GM12878 (cell line): Measurements from ENCODE around the gene RFPL1. TPM values are rescaled to one million over a fixed set of nuclear protein-coding genes. Genes with fewer than 3 reads are reported as not detected.

Experiments used
- ATAC-seq: fragments of 200-7000 bp; cut with Tn5 transposase; 3 replicates; pipeline ENCODE4 v1.9.1; 2020; ENCODE audit warnings: mild to moderate bottlenecking, moderate library complexity
- BruUV-seq: library from RNA; stranded (reverse); fragments of 400-500 nt; replicated peaks from 2 replicates; lab custom pipeline; 2021; lab: Mats Ljungman, UMichigan
- CTCF ChIA-PET: fragments of 300-600 bp; sonication (Branson Sonifier 250); formaldehyde crosslinking; extraction: SDS; loops from one replicate; lab custom pipeline; 2021; ENCODE audit warnings: inconsistent platforms; lab: Yijun Ruan, JAX
- POLR2A ChIA-PET: fragments of 350-600 bp; formaldehyde crosslinking; extraction: SDS; loops from one replicate; lab custom pipeline; 2021; ENCODE audit warnings: inconsistent platforms; lab: Charles Lee
- RAD21 ChIA-PET: fragments of 300-600 bp; sonication (Branson Sonifier 250); formaldehyde crosslinking; loops from one replicate; lab custom pipeline; 2023; ENCODE audit warnings: antibody characterized with exemption; ENCODE audit not compliant: unreplicated experiment; lab: Charles Lee
- SMC1A ChIA-PET: fragments of 300-600 bp; sonication (Branson Sonifier 250); formaldehyde crosslinking; loops from one replicate; lab custom pipeline; 2023; ENCODE audit not compliant: unreplicated experiment, uncharacterized antibody; lab: Charles Lee
- DNase-seq: peaks from one replicate; pipeline ENCODE4 v3.0.0-alpha.2; 2011; ENCODE audit warnings: low read depth, low spot score
- FAIRE-seq: peaks from 3 replicates; lab custom pipeline; 2011; peaks lifted over from hg19 to GRCh38; lab: Jason Lieb, UNC
- H2AFZ ChIP-seq: 2 replicates; pipeline ENCODE4 v1.6.0; 2011; ENCODE audit warnings: low read depth, low read length, control low read depth; ENCODE audit not compliant: control insufficient read depth
- H3K27ac ChIP-seq: 2 replicates; pipeline ENCODE4 v1.5.1; 2011; ENCODE audit warnings: control low read depth; ENCODE audit not compliant: control insufficient read depth, insufficient read depth
- H3K27me3 ChIP-seq, 2 experiments: replicated peaks in 1 of 2; 2 replicates each; pipeline versions ENCODE4 v1.6.0 to v1.6.1; 2011; ENCODE audit warnings: low read length in 1 of 2; ENCODE audit not compliant: control insufficient read depth in 2 of 2, insufficient read depth in 2 of 2
- H3K36me3 ChIP-seq, 2 experiments: 2 replicates each; pipeline ENCODE4 v1.5.1; 2011; ENCODE audit warnings: low read length in 1 of 2; ENCODE audit not compliant: control insufficient read depth in 2 of 2, insufficient read depth in 2 of 2
- H3K4me1 ChIP-seq: 2 replicates; pipeline ENCODE4 v1.6.1; 2011; ENCODE audit warnings: mild to moderate bottlenecking, low read length, moderate library complexity, mixed read lengths; ENCODE audit not compliant: control insufficient read depth, insufficient read depth
- H3K4me2 ChIP-seq: 2 replicates; pipeline ENCODE4 v1.6.0; 2011; ENCODE audit warnings: control low read depth; ENCODE audit not compliant: control insufficient read depth, insufficient read depth
- H3K4me3 ChIP-seq: fragments of 200-600 bp; sonication (generic); 2 replicates; pipeline ENCODE4 v1.5.1; 2016
- H3K79me2 ChIP-seq: 2 replicates; pipeline ENCODE4 v1.6.0; 2011; ENCODE audit warnings: low read length; ENCODE audit not compliant: control insufficient read depth, insufficient read depth
- H3K9ac ChIP-seq: 2 replicates; pipeline ENCODE4 v1.8.0; 2011; ENCODE audit warnings: low read length, control low read depth, mixed read lengths; ENCODE audit not compliant: control insufficient read depth, insufficient read depth
- H3K9me3 ChIP-seq: replicated peaks from 3 replicates; pipeline ENCODE4 v1.5.1; 2011; ENCODE audit warnings: mild to moderate bottlenecking, low read length; ENCODE audit not compliant: control insufficient read depth, insufficient read depth
- H4K20me1 ChIP-seq: 2 replicates; pipeline ENCODE4 v1.6.0; 2011; ENCODE audit not compliant: control insufficient read depth, insufficient read depth
- BCL3 ChIP-seq: IDR thresholded peaks from 2 replicates; pipeline ENCODE4 v1.6.1; 2011; ENCODE audit warnings: borderline replicate concordance, low read depth, mild to moderate bottlenecking, moderate library complexity, low read length; ENCODE audit not compliant: insufficient read depth, poor library complexity, severe bottlenecking
- BCLAF1 ChIP-seq: fragments of 450-650 bp; IDR thresholded peaks from 2 replicates; pipeline ENCODE4 v1.6.1; 2017; ENCODE audit warnings: antibody characterized with exemption, mild to moderate bottlenecking, moderate library complexity
- CBX3 ChIP-seq: fragments of 200-600 bp; sonication (generic); IDR thresholded peaks from 2 replicates; pipeline ENCODE4 v1.6.1; 2016; ENCODE audit warnings: low read depth, borderline replicate concordance
- CHD4 ChIP-seq: fragments of 200-600 bp; sonication (generic); IDR thresholded peaks from 2 replicates; pipeline ENCODE4 v1.6.1; 2016; ENCODE audit warnings: mild to moderate bottlenecking
- KLF5 ChIP-seq: fragments of 450-650 bp; IDR thresholded peaks from 2 replicates; pipeline ENCODE4 v1.6.1; 2014; ENCODE audit warnings: mild to moderate bottlenecking; ENCODE audit not compliant: partially characterized antibody
- MXI1 ChIP-seq: fragments of 150-350 bp; IDR thresholded peaks from 2 replicates; pipeline ENCODE4 v1.6.1; 2011; ENCODE audit warnings: low read depth, mild to moderate bottlenecking, inconsistent platforms, low read length, improper control_type of control experiment
- MYC ChIP-seq: IDR thresholded peaks from 2 replicates; pipeline ENCODE4 v1.6.1; 2011; ENCODE audit warnings: mild to moderate bottlenecking, low read length, moderate library complexity, inconsistent platforms; ENCODE audit not compliant: insufficient read depth, insufficient replicate concordance, insufficient read length, severe bottlenecking
- NR2C2 ChIP-seq: IDR thresholded peaks from 2 replicates; pipeline ENCODE4 v1.6.1; 2011; ENCODE audit warnings: borderline replicate concordance, low read depth; ENCODE audit not compliant: control insufficient read depth, insufficient read length
- SIX5 ChIP-seq: IDR thresholded peaks from 2 replicates; pipeline ENCODE4 v1.6.1; 2011; ENCODE audit warnings: mild to moderate bottlenecking, low read depth, low read length, moderate library complexity; ENCODE audit not compliant: severe bottlenecking
- SKIL ChIP-seq: fragments of 450-650 bp; IDR thresholded peaks from 2 replicates; pipeline ENCODE4 v1.6.1; 2017; ENCODE audit warnings: mild to moderate bottlenecking, low read depth, inconsistent platforms; ENCODE audit not compliant: poor library complexity, severe bottlenecking
- SPI1 ChIP-seq: IDR thresholded peaks from 2 replicates; pipeline ENCODE4 v1.6.1; 2011; ENCODE audit warnings: low read depth, mild to moderate bottlenecking, low read length, moderate library complexity, borderline replicate concordance; ENCODE audit not compliant: insufficient read depth
- ZNF687 ChIP-seq: fragments of 450-650 bp; IDR thresholded peaks from 2 replicates; pipeline ENCODE4 v1.6.1; 2017; ENCODE audit warnings: mild to moderate bottlenecking, moderate library complexity
- WGBS: methylation state at CpG from one replicate; pipeline ENCODE4 v1.1.6; 2016; ENCODE audit warnings: low lambda C conversion rate; ENCODE audit not compliant: insufficient replicate concordance, insufficient coverage; ENCODE audit errors: missing lambda C conversion rate; 5-methylcytosine and 5-hydroxymethylcytosine counted together
- in situ Hi-C: fragments of 300-500 bp; cut with MboI; formaldehyde crosslinking; loops from 9 replicates; pipeline ENCODE4 v1.14.3; 2018; ENCODE audit warnings: mixed read lengths
- intact Hi-C: fragments of 100-400 bp; cut with micrococcal nuclease; formaldehyde crosslinking; loops from one replicate; pipeline ENCODE4 v1.14.2; 2022; ENCODE audit not compliant: unreplicated experiment
- polyA plus RNA-seq, 11 experiments: library from polyadenylated mRNA; depleted of rRNA in 4 of 11; unstranded in 6 of 11; stranded (reverse) in 5 of 11; fragments of >200 nt; fragmentation: Nextera tagmentation in 4 of 11; fragmentation: Illumina TruSeq in 1 of 11; extraction: Ambion mirVana in 4 of 11; extraction: Trizol in 1 of 11; gene quantifications; 1 replicate in 1 of 11; 2 replicates in 10 of 11; pipeline versions ENCODE4 v1.2.1 to v1.2.3, GENCODE V29; 2011 to 2016; ENCODE audit warnings: inconsistent platforms in 2 of 11, missing spikeins in 2 of 11, low read depth in 1 of 11
- total RNA-seq, 4 experiments: library from RNA; depleted of rRNA in 3 of 4; stranded (reverse); fragments of >200 nt in 3 of 4; fragmentation: Illumina TruSeq in 1 of 4; extraction: Trizol in 1 of 4; gene quantifications; 2 replicates each; pipeline versions ENCODE4 v1.2.1 to v1.2.3, GENCODE V29; 2013 to 2021

RFPL1 gene
- total and polyA plus RNA-seq, 10 of the 15 experiments (the other 5 are each of a cell fraction or from before 2014, with no cell fraction given), result 0.13 TPM; not detected in 9

GRCh38 chr22:29397791-29398190 lies 40.6 kb upstream of the RFPL1 start:
- BruUV-seq, result no TSS peak
- ATAC-seq (no peak), FAIRE-seq (no peak), DNase-seq (no peak)
- in situ Hi-C loops, result loop anchor here (5.0 to 10.0 kb wide), 2 partner anchors 125 to 687 kb away; partner anchors contain the start of gene HORMAD2
- ChIA-PET RAD21 (interaction anchor here (0.5 kb wide), 1 partner anchor 713 kb away, joined by 5 read pairs; no protein-coding TSS in a partner anchor), CTCF (interaction anchor here (1.3 kb wide), 1 partner anchor 228 kb away, joined by 4 read pairs; no protein-coding TSS in a partner anchor), POLR2A (interaction anchor here (0.9 kb wide), 1 partner anchor 13 kb away, joined by 3 read pairs; no protein-coding TSS in a partner anchor), SMC1A (interaction anchor here (0.9 to 3.3 kb wide), 2 partner anchors 10 to 126 kb away, joined by 3 to 14 read pairs; no protein-coding TSS in a partner anchor)
- Histone ChIP-seq H3K27me3 (no peaks in the 10 kb centered on the region), H3K4me2 (no peak overlapping the region), H3K36me3 (no peaks in the 10 kb centered on the region), H3K27ac (no peak overlapping the region), H3K4me3 (no peak overlapping the region), H3K9ac (no peak overlapping the region), H3K9me3 (no peaks in the 10 kb centered on the region), H3K4me1 (peaks cover 7% of the 10 kb centered on the region), H2AFZ (no peak overlapping the region), H3K79me2 (no peaks in the 10 kb centered on the region), H4K20me1 (no peaks in the 10 kb centered on the region)
- 67% methylated on average over 6 of the region's 6 CpGs for WGBS
- intact Hi-C loops, result no loop called here
- TF ChIP-seq MXI1 (no peak), KLF5 (no peak), SIX5 (no peak), MYC (no peak), SKIL (no peak), SPI1 (no peak), NR2C2 (no peak), ZNF687 (no peak), BCLAF1 (no peak), BCL3 (no peak), CBX3 (no peak), CHD4 (no peak)
